ENCODE data around the gene NAPEPLD. TPM values are rescaled to one million over a fixed set of nuclear protein-coding genes. Genes with fewer than 3 reads are reported as not detected.

The NAPEPLD gene
- total and polyA plus RNA-seq, 2 experiments from 2014 or later: 9.4 to 10.7 TPM

DNA sequence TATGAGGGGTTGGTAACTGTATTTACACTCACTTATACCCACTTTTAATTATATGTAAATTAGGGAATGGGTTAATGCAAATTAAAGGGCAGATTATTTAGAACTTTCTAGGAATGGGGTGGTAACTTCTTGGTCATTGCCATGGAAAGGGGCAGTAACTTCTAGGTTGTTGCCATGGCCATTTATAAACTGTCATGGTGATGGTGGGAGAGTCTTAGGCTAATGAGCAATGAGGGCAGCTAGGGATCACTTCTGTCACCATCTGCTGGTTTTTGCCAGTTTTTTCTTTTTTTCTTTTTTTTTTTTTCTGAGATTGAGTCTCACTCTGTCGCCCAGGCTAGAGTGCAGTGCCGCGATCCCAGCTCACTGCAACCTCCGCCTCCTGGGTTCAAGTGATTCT is 33.1 kb downstream of the NAPEPLD start:
- TF ChIP-seq EZH2 (IDR thresholded peaks at IDR 0.05; ENCODE audit: low read depth, unreplicated experiment) (no peak), ZNF114 (CRISPR knock-in tag; IDR thresholded peaks at IDR 0.05) (no peak), POLR2AphosphoS5 (IDR thresholded peaks at IDR 0.05; ENCODE audit: low read depth) (no peak), EZH2phosphoT487 (IDR thresholded peaks at IDR 0.05; ENCODE audit: unreplicated experiment) (no peak)
- TF ChIP-seq, protein P1, sequence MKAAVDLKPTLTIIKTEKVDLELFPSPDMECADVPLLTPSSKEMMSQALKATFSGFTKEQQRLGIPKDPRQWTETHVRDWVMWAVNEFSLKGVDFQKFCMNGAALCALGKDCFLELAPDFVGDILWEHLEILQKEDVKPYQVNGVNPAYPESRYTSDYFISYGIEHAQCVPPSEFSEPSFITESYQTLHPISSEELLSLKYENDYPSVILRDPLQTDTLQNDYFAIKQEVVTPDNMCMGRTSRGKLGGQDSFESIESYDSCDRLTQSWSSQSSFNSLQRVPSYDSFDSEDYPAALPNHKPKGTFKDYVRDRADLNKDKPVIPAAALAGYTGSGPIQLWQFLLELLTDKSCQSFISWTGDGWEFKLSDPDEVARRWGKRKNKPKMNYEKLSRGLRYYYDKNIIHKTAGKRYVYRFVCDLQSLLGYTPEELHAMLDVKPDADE (IDR thresholded peaks at IDR 0.05): no peak
- H3K27ac ChIP-seq (ENCODE audit: low read depth): no peak overlapping the region
- peaks cover 8% of the 10 kb centered on the region; the same call in 1 of the 2 replicates for H4K20me1 ChIP-seq (replicated peaks; ENCODE audit: insufficient read depth)
- DNase-seq (ENCODE audit: low spot score) (no peak), ATAC-seq (no peak)
- H3K9me2 ChIP-seq (ENCODE audit: insufficient read depth): no peaks in the 10 kb centered on the region
- H3K4me1 Mint-ChIP-seq: no peaks in the 10 kb centered on the region
- no peak overlapping the region for H2AFZ ChIP-seq
- H3F3A ChIP-seq (replicated peaks; ENCODE audit: low read depth): no peaks in the 10 kb centered on the region
- peaks cover 2% of the 10 kb centered on the region for H3K27me3 Mint-ChIP-seq (ENCODE audit: insufficient read depth, low read depth, poor library complexity)
- no peak overlapping the region for H3K4me3 Mint-ChIP-seq
- no peaks in the 10 kb centered on the region for H3K4me1 ChIP-seq (ENCODE audit: insufficient read depth)
- peaks cover 35% of the 10 kb centered on the region for H3K36me3 Mint-ChIP-seq (ENCODE audit: low read depth)
- no peak overlapping the region for H3K4me2 ChIP-seq
- H3K36me3 ChIP-seq (ENCODE audit: insufficient read depth): no peaks in the 10 kb centered on the region
- no peaks in the 10 kb centered on the region for H3K27me3 ChIP-seq (ENCODE audit: insufficient read depth)
- no peaks in the 10 kb centered on the region; the same call in 2 of the 3 replicates for H3K9me3 Mint-ChIP-seq
- no peak overlapping the region for H3K27ac Mint-ChIP-seq
- no peaks in the 10 kb centered on the region for H3K79me2 ChIP-seq (replicated peaks; ENCODE audit: insufficient read depth)
- H3K4me3 ChIP-seq: no peak overlapping the region

DNA sequence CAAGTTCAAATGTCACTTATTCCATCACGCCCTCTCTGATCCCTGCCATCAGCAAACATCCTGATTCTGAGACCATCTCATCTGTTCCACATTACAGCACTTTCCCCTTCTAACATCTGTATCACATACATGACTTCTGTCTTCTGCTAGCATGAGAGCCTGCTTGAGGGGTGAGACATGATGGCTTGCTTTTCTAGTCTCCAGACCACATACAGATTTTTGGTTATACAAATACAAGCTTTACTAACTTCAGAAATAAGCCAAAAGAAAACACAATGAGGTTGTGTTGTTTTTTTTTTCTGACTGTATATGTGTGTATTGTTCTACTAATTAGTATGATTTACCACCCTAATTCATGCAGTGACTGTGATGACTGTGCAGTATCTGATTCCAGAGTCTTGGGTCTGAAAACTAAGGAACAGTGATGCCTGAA is 34.3 kb downstream of the NAPEPLD start:
- Histone ChIP-seq H3K9me2 (ENCODE audit: insufficient read depth) (no peaks in the 10 kb centered on the region), H3K4me2 (no peak overlapping the region), H3K27me3 (ENCODE audit: insufficient read depth) (no peaks in the 10 kb centered on the region), H3K4me3 (no peak overlapping the region), H3K36me3 (ENCODE audit: insufficient read depth) (no peaks in the 10 kb centered on the region), H2AFZ (no peak overlapping the region), H3K27ac (ENCODE audit: low read depth) (no peak overlapping the region), H3F3A (replicated peaks; ENCODE audit: low read depth) (no peaks in the 10 kb centered on the region), H3K79me2 (replicated peaks; ENCODE audit: insufficient read depth) (no peaks in the 10 kb centered on the region), H4K20me1 (replicated peaks; ENCODE audit: insufficient read depth) (peaks cover 4% of the 10 kb centered on the region; the same call in 1 of the 2 replicates), H3K4me1 (ENCODE audit: insufficient read depth) (no peaks in the 10 kb centered on the region)
- Mint-ChIP-seq H3K36me3 (ENCODE audit: low read depth) (peaks cover 37% of the 10 kb centered on the region), H3K27ac (no peak overlapping the region), H3K4me3 (no peak overlapping the region), H3K4me1 (no peaks in the 10 kb centered on the region), H3K9me3 (no peaks in the 10 kb centered on the region; the same call in 2 of the 3 replicates), H3K27me3 (ENCODE audit: insufficient read depth, low read depth, poor library complexity) (peaks cover 2% of the 10 kb centered on the region)
- no peak for ATAC-seq
- TF ChIP-seq, protein P1 (IDR thresholded peaks at IDR 0.05): no peak
- TF ChIP-seq NANOG (IDR thresholded peaks at IDR 0.05; ENCODE audit: borderline replicate concordance): no peak
- TF ChIP-seq STAT1 (IDR thresholded peaks at IDR 0.05; ENCODE audit: unreplicated experiment): no peak
- DNase-seq (ENCODE audit: low spot score): no peak

DNA sequence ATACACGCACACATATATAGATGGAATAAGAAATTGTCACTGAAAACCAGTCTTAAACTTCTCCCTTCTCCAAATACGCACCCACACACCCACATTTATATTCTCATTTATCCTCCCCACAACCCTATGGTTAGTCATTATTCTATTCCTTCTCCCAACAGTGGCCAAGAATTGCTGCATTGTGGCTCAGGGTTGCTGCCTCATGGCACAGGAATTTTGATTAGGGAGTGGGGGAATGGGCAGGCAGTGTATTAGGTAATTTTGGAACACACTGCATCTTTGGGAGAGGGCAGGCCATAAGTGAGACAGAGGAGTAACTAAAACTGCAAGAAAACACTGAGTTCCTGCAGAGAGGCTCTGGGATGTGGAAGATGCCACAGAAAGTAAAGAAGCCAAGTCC is 35.7 kb downstream of the NAPEPLD start:
- Histone ChIP-seq H3K27ac (ENCODE audit: low read depth) (no peak overlapping the region), H3F3A (replicated peaks; ENCODE audit: low read depth) (no peaks in the 10 kb centered on the region), H3K9me2 (ENCODE audit: insufficient read depth) (no peaks in the 10 kb centered on the region), H3K27me3 (ENCODE audit: insufficient read depth) (no peaks in the 10 kb centered on the region), H2AFZ (no peak overlapping the region), H3K36me3 (ENCODE audit: insufficient read depth) (no peaks in the 10 kb centered on the region), H3K4me2 (no peak overlapping the region), H3K4me1 (ENCODE audit: insufficient read depth) (no peaks in the 10 kb centered on the region), H3K4me3 (no peak overlapping the region), H3K79me2 (replicated peaks; ENCODE audit: insufficient read depth) (no peaks in the 10 kb centered on the region), H4K20me1 (replicated peaks; ENCODE audit: insufficient read depth) (peaks cover 3% of the 10 kb centered on the region; the same call in 1 of the 2 replicates)
- no peaks in the 10 kb centered on the region; the same call in 2 of the 3 replicates for H3K9me3 Mint-ChIP-seq
- H3K4me3 Mint-ChIP-seq: no peak overlapping the region
- H3K4me1 Mint-ChIP-seq: no peaks in the 10 kb centered on the region
- peaks cover 2% of the 10 kb centered on the region for H3K27me3 Mint-ChIP-seq (ENCODE audit: insufficient read depth, low read depth, poor library complexity)
- no peak for ATAC-seq
- no peak overlapping the region for H3K27ac Mint-ChIP-seq
- peaks cover 39% of the 10 kb centered on the region for H3K36me3 Mint-ChIP-seq (ENCODE audit: low read depth)
- no peak for DNase-seq (ENCODE audit: low spot score)
- TF ChIP-seq EZH2phosphoT487 (IDR thresholded peaks at IDR 0.05; ENCODE audit: unreplicated experiment) (no peak), POLR2AphosphoS5 (IDR thresholded peaks at IDR 0.05; ENCODE audit: low read depth) (no peak), ZNF331 (CRISPR knock-in tag; IDR thresholded peaks at IDR 0.05; ENCODE audit: low read depth) (no peak)
- TF ChIP-seq, protein P2, sequence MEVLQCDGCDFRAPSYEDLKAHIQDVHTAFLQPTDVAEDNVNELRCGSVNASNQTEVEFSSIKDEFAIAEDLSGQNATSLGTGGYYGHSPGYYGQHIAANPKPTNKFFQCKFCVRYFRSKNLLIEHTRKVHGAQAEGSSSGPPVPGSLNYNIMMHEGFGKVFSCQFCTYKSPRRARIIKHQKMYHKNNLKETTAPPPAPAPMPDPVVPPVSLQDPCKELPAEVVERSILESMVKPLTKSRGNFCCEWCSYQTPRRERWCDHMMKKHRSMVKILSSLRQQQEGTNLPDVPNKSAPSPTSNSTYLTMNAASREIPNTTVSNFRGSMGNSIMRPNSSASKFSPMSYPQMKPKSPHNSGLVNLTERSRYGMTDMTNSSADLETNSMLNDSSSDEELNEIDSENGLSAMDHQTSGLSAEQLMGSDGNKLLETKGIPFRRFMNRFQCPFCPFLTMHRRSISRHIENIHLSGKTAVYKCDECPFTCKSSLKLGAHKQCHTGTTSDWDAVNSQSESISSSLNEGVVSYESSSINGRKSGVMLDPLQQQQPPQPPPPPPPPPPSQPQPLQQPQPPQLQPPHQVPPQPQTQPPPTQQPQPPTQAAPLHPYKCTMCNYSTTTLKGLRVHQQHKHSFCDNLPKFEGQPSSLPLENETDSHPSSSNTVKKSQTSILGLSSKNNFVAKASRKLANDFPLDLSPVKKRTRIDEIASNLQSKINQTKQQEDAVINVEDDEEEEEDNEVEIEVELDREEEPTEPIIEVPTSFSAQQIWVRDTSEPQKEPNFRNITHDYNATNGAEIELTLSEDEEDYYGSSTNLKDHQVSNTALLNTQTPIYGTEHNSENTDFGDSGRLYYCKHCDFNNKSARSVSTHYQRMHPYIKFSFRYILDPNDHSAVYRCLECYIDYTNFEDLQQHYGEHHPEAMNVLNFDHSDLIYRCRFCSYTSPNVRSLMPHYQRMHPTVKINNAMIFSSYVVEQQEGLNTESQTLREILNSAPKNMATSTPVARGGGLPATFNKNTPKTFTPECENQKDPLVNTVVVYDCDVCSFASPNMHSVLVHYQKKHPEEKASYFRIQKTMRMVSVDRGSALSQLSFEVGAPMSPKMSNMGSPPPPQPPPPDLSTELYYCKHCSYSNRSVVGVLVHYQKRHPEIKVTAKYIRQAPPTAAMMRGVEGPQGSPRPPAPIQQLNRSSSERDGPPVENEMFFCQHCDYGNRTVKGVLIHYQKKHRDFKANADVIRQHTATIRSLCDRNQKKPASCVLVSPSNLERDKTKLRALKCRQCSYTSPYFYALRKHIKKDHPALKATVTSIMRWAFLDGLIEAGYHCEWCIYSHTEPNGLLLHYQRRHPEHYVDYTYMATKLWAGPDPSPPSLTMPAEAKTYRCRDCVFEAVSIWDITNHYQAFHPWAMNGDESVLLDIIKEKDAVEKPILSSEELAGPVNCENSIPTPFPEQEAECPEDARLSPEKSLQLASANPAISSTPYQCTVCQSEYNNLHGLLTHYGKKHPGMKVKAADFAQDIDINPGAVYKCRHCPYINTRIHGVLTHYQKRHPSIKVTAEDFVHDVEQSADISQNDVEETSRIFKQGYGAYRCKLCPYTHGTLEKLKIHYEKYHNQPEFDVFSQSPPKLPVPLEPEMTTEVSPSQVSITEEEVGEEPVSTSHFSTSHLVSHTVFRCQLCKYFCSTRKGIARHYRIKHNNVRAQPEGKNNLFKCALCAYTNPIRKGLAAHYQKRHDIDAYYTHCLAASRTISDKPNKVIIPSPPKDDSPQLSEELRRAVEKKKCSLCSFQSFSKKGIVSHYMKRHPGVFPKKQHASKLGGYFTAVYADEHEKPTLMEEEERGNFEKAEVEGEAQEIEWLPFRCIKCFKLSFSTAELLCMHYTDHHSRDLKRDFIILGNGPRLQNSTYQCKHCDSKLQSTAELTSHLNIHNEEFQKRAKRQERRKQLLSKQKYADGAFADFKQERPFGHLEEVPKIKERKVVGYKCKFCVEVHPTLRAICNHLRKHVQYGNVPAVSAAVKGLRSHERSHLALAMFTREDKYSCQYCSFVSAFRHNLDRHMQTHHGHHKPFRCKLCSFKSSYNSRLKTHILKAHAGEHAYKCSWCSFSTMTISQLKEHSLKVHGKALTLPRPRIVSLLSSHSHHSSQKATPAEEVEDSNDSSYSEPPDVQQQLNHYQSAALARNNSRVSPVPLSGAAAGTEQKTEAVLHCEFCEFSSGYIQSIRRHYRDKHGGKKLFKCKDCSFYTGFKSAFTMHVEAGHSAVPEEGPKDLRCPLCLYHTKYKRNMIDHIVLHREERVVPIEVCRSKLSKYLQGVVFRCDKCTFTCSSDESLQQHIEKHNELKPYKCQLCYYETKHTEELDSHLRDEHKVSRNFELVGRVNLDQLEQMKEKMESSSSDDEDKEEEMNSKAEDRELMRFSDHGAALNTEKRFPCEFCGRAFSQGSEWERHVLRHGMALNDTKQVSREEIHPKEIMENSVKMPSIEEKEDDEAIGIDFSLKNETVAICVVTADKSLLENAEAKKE (CRISPR knock-in tag; IDR thresholded peaks at IDR 0.05): no peak

Data from GM23338 (cell line).